ENCODE measurements around the gene ZBTB45. TPM values are rescaled to one million over a fixed set of nuclear protein-coding genes. Genes with fewer than 3 reads are reported as not detected.

The ZBTB45 gene
- total and polyA plus RNA-seq, 10 of the 15 experiments (the other 5 are each of a cell fraction or from before 2014, with no cell fraction given): 0.29 to 17.2 (median 4.2) TPM

- Histone ChIP-seq H3K4me2 (ENCODE audit: control insufficient read depth, insufficient read depth) (peak within 1 kb of the TSS; percentile 98), H3K79me2 (ENCODE audit: control insufficient read depth, insufficient read depth, low read length) (peaks cover 43% of the 10 kb centered on the region), H3K27me3 (replicated peaks in 1 of 2; ENCODE audit: control insufficient read depth in 2 of 2, insufficient read depth in 2 of 2, low read length in 1 of 2) (no peaks in the 10 kb centered on the region), H3K4me1 (ENCODE audit: control insufficient read depth, insufficient read depth, low read length) (peaks cover 28% of the 10 kb centered on the region), H3K9me3 (replicated peaks; ENCODE audit: control insufficient read depth, insufficient read depth, low read length) (no peaks in the 10 kb centered on the region), H2AFZ (ENCODE audit: control insufficient read depth, low read depth, low read length) (peak within 1 kb of the TSS; percentile 86), H3K9ac (ENCODE audit: control insufficient read depth, insufficient read depth, low read length) (peak within 1 kb of the TSS; percentile 82), H3K36me3 (ENCODE audit: control insufficient read depth in 2 of 2, insufficient read depth in 2 of 2, low read length in 1 of 2) (peaks cover 8 to 28% of the 10 kb centered on the region in 2 experiments; a peak in 3 of 4 replicates), H4K20me1 (ENCODE audit: control insufficient read depth, insufficient read depth) (no peaks in the 10 kb centered on the region; the same call in 1 of the 2 replicates), H3K27ac (ENCODE audit: control insufficient read depth, insufficient read depth) (peak within 1 kb of the TSS; percentile 93), H3K4me3 (peak within 1 kb of the TSS; percentile 94)
- peak; percentile 85 for DNase-seq (ENCODE audit: low read depth, low spot score)
- ChIA-PET RAD21 (ENCODE audit: unreplicated experiment) (interaction anchor here (0.6 to 1.9 kb wide), 8 partner anchors 9 to 36 kb away, joined by 3 to 13 read pairs (median 3); partner anchors contain the start of genes TRIM28 and ZBTB45), SMC1A (ENCODE audit: uncharacterized antibody, unreplicated experiment) (interaction anchor here (1.0 to 2.9 kb wide), 6 partner anchors 10 to 192 kb away, joined by 3 to 21 read pairs (median 10); partner anchors contain the start of genes TRIM28, ZBTB45 and ZNF497), CTCF (interaction anchor here (0.7 to 3.9 kb wide), 7 partner anchors 13 to 41 kb away, joined by 3 to 37 read pairs (median 4); partner anchors contain the start of gene ZBTB45), POLR2A (interaction anchor here (0.9 to 3.1 kb wide), 12 partner anchors 10 to 174 kb away, joined by 3 to 41 read pairs (median 6); partner anchors contain the start of genes MZF1, TRIM28, ZBTB45 and ZNF837)
- intact Hi-C loops (cut with micrococcal nuclease; ENCODE audit: unreplicated experiment) (loop anchor here (1.0 kb wide), 1 partner anchor 10 kb away; the partner anchor contains the start of gene TRIM28), in situ Hi-C loops (cut with MboI) (no loop called here)
- WGBS (ENCODE audit: insufficient coverage, insufficient replicate concordance, low lambda C conversion rate, missing lambda C conversion rate): 1% methylated on average over 69 of the region's 69 CpGs
- BruUV-seq (replicated peaks): no TSS peak
- ATAC-seq: peak; percentile 58
- FAIRE-seq: peak; percentile 98
- TF ChIP-seq, protein P1, sequence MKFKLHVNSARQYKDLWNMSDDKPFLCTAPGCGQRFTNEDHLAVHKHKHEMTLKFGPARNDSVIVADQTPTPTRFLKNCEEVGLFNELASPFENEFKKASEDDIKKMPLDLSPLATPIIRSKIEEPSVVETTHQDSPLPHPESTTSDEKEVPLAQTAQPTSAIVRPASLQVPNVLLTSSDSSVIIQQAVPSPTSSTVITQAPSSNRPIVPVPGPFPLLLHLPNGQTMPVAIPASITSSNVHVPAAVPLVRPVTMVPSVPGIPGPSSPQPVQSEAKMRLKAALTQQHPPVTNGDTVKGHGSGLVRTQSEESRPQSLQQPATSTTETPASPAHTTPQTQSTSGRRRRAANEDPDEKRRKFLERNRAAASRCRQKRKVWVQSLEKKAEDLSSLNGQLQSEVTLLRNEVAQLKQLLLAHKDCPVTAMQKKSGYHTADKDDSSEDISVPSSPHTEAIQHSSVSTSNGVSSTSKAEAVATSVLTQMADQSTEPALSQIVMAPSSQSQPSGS (IDR thresholded peaks at IDR 0.05; ENCODE audit: low read length): no peak
- TF ChIP-seq CBFB (IDR thresholded peaks at IDR 0.05; ENCODE audit: low read depth) (no peak; the same call in 1 of the 2 replicates), CREM (IDR thresholded peaks at IDR 0.05; ENCODE audit: low read depth) (peak; percentile 93), RAD51 (IDR thresholded peaks at IDR 0.05) (no peak), SMC3 (IDR thresholded peaks at IDR 0.05; ENCODE audit: borderline replicate concordance, low read length) (no peak; the same call in 1 of the 2 replicates), SP1 (IDR thresholded peaks at IDR 0.05; ENCODE audit: low read depth, low read length) (no peak), BACH1 (IDR thresholded peaks at IDR 0.05; ENCODE audit: borderline replicate concordance) (peak; percentile 90; the same call in 1 of the 2 replicates), HDAC6 (IDR thresholded peaks at IDR 0.05; ENCODE audit: unreplicated experiment) (no peak), CBX3 (IDR thresholded peaks at IDR 0.05; ENCODE audit: borderline replicate concordance, low read depth) (no peak), ASH2L (IDR thresholded peaks at IDR 0.05; ENCODE audit: borderline replicate concordance, low read depth) (0 out of 2 replicates have a peak, but pooled peaks have one; percentile 59), MYB (IDR thresholded peaks at IDR 0.05; ENCODE audit: borderline replicate concordance, low read depth, low read length) (no peak), USF1 (IDR thresholded peaks at IDR 0.05; ENCODE audit: borderline replicate concordance, extremely low read length, insufficient read depth, low read depth, low read length) (no peak), E2F4 (IDR thresholded peaks at IDR 0.05; ENCODE audit: low read depth, low read length) (no peak), SUPT20H (IDR thresholded peaks at IDR 0.05; ENCODE audit: borderline replicate concordance, control insufficient read depth, low read depth, low read length) (no peak), YY1 (IDR thresholded peaks at IDR 0.05; ENCODE audit: low read depth, low read length) (no peak), MYC (IDR thresholded peaks at IDR 0.05; ENCODE audit: insufficient read depth, insufficient read length, insufficient replicate concordance, low read length, severe bottlenecking) (no peak), HDAC2 (IDR thresholded peaks at IDR 0.05) (no peak)
- TF ChIP-seq, protein P2, sequence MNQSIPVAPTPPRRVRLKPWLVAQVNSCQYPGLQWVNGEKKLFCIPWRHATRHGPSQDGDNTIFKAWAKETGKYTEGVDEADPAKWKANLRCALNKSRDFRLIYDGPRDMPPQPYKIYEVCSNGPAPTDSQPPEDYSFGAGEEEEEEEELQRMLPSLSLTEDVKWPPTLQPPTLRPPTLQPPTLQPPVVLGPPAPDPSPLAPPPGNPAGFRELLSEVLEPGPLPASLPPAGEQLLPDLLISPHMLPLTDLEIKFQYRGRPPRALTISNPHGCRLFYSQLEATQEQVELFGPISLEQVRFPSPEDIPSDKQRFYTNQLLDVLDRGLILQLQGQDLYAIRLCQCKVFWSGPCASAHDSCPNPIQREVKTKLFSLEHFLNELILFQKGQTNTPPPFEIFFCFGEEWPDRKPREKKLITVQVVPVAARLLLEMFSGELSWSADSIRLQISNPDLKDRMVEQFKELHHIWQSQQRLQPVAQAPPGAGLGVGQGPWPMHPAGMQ (IDR thresholded peaks at IDR 0.05; ENCODE audit: borderline replicate concordance): no peak
Observed at GRCh38 chr19:58554494-58555368, 35.1 kb upstream of the ZBTB45 start, which contains the start of gene CHMP2A. Gene CHMP2A (minus strand): TSS chr19:58555105. CDS start chr19:58554212, 893 bp downstream.

Measured in GM12878 (cell line).